Spleen (tissue), 7 donors: Measurements from ENCODE around the gene LTB.

Experiments used
- POLR2A ChIP-seq, 3 donors: fragments of 450-650 bp; IDR thresholded peaks; one replicate each; pipeline ENCODE4 v1.5.1; 2017; ENCODE audit warnings: antibody characterized with exemption in 3 of 3, mild to moderate bottlenecking in 1 of 3
- TF ChIP-seq, protein P1 (sequence below), 11 experiments: fragments of 200-600 bp in 7 of 11; fragments of 450-650 bp in 4 of 11; sonication (generic) in 4 of 11; IDR thresholded peaks in 8 of 11; conservative IDR thresholded peaks in 3 of 11; 1 replicate in 7 of 11; 2 replicates in 4 of 11; pipeline versions ENCODE4 v1.4.0 to v1.8.0; 2016 to 2021; ENCODE audit warnings: antibody characterized with exemption in 11 of 11, inconsistent platforms in 4 of 11, mild to moderate bottlenecking in 1 of 11
- donor health status: DM: no; HTN: no; CAD: no; lungs with moderate emphysema.
- donor health status: DM: no; HTN: no; CAD: no.
- donor health status: DM: no; HTN: no; CAD: no.

DNA sequence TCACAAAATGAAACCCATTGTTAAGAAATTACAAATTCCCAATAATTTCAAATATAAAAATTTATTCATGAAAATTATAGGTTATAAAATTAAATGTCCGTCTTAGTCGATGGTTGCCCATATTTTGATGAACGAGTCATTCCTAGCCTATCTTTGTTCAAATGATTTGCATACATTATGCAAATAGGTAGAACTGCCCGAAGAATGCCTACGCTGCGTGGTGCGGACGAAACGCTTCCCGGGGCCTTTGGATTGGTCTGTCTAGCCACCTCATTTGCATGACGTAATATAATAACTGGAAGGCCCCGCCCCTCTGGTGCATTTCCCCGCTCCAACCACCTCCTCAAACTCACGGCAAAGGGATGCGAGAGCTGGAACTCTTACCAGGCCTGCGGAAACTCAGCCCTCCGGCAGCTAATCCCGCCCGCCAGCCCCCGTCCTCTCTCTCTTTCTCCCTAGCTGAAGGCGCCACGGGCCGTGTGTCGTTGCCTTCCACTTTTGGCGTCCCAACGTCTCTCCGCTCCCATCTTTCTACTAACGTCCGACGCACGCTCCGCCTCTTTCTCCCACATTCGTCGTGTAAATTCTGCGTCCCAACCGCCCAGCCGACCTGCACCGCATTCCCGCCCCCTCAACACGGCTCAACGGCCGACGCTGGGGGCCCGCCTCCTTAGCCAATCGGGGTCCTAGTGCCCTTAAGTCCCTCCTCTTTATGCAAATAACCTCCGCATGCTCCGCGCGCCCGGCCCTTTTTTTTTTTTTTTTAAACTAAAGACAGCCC is 37.8 kb upstream of the LTB start:
- TF ChIP-seq, protein P1, sequence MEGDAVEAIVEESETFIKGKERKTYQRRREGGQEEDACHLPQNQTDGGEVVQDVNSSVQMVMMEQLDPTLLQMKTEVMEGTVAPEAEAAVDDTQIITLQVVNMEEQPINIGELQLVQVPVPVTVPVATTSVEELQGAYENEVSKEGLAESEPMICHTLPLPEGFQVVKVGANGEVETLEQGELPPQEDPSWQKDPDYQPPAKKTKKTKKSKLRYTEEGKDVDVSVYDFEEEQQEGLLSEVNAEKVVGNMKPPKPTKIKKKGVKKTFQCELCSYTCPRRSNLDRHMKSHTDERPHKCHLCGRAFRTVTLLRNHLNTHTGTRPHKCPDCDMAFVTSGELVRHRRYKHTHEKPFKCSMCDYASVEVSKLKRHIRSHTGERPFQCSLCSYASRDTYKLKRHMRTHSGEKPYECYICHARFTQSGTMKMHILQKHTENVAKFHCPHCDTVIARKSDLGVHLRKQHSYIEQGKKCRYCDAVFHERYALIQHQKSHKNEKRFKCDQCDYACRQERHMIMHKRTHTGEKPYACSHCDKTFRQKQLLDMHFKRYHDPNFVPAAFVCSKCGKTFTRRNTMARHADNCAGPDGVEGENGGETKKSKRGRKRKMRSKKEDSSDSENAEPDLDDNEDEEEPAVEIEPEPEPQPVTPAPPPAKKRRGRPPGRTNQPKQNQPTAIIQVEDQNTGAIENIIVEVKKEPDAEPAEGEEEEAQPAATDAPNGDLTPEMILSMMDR (IDR thresholded peaks at IDR 0.05 in 8 of 11, conservative IDR thresholded peaks at IDR 0.05 in 3 of 11), result peak in 3 of 11 experiments; percentile 12 to 21 (median 13)
- TF ChIP-seq POLR2A (IDR thresholded peaks at IDR 0.05), result peak in 2 of 3 donors; percentile 84 to 89
